Breast epithelium (tissue), 4 donors: ENCODE results near the gene RSF1. TPM values are rescaled to one million over a fixed set of nuclear protein-coding genes. Genes with fewer than 3 reads are reported as not detected.

ENCODE experiments used
- DNase-seq, 2 donors: peaks; one replicate each; pipeline ENCODE4 v3.0.0-alpha.2; 2019; ENCODE audit warnings: low spot score in 2 of 2
- H3K27ac ChIP-seq, 2 donors: fragments of 200-600 bp; sonication (generic) in 1 of 2; one replicate each; pipeline ENCODE4 v1.5.1; 2016 to 2019; ENCODE audit warnings: mild to moderate bottlenecking in 1 of 2
- H3K27me3 ChIP-seq, 2 donors: fragments of 200-600 bp; sonication (generic) in 1 of 2; one replicate each; pipeline versions ENCODE4 v1.5.1 to v1.6.0; 2017 to 2019; ENCODE audit warnings: control low read depth in 1 of 2, mild to moderate bottlenecking in 1 of 2
- H3K36me3 ChIP-seq: fragments of 200-600 bp; one replicate; pipeline ENCODE4 v1.5.1; 2019
- H3K4me1 ChIP-seq, 2 donors: fragments of 200-600 bp; sonication (generic); one replicate each; pipeline ENCODE4 v1.5.1; 2016 to 2019; ENCODE audit warnings: control low read depth in 1 of 2
- H3K4me3 ChIP-seq, 3 donors: fragments of 200-600 bp; sonication (generic); 1 replicate in 2 of 3; 2 replicates in 1 of 3; pipeline ENCODE4 v1.5.1; 2016 to 2019; ENCODE audit warnings: mild to moderate bottlenecking in 3 of 3, moderate library complexity in 2 of 3
- H3K9me3 ChIP-seq, 2 donors: fragments of 200-600 bp; sonication (generic) in 1 of 2; one replicate each; pipeline ENCODE4 v1.5.1; 2016 to 2019; ENCODE audit warnings: control low read depth in 1 of 2
- CTCF ChIP-seq, 3 donors: fragments of 450-650 bp; IDR thresholded peaks; one replicate each; pipeline ENCODE4 v1.5.1; 2016 to 2017; ENCODE audit warnings: antibody characterized with exemption in 3 of 3, mild to moderate bottlenecking in 3 of 3, moderate library complexity in 3 of 3
- POLR2A ChIP-seq: fragments of 450-650 bp; IDR thresholded peaks from one replicate; pipeline ENCODE4 v1.6.1; 2016; ENCODE audit warnings: antibody characterized with exemption, mild to moderate bottlenecking, moderate library complexity
- POLR2AphosphoS5 ChIP-seq, 3 donors: sonication (generic); formaldehyde crosslinking; IDR thresholded peaks; one replicate each; pipeline ENCODE4 v1.6.1; 2017; ENCODE audit warnings: antibody characterized with exemption in 3 of 3
- intact Hi-C: fragments of 100-400 bp; cut with DNase I; formaldehyde crosslinking; loops from one replicate; pipeline ENCODE4 v1.15.1; 2023; ENCODE audit warnings: low total_unique reads
- total RNA-seq, 3 donors: library from RNA; depleted of rRNA; stranded (reverse); fragments of >200 nt; gene quantifications; one replicate each; pipeline ENCODE4 v1.1.0, GENCODE V29; 2016

RSF1 gene
- total RNA-seq, 3 donors from 2014 or later = 82.2 to 112 (median 82.3) TPM

- TF ChIP-seq POLR2AphosphoS5 (IDR thresholded peaks at IDR 0.05) = no peak
- TF ChIP-seq CTCF (IDR thresholded peaks at IDR 0.05) = no peak
- TF ChIP-seq POLR2A = no peak
- Histone ChIP-seq H3K4me1 (no peaks in the 10 kb centered on the region), H3K36me3 (no peaks in the 10 kb centered on the region), H3K4me3 (no peak overlapping the region), H3K27me3 (no peaks in the 10 kb centered on the region), H3K9me3 (no peaks in the 10 kb centered on the region), H3K27ac (no peak overlapping the region)
- intact Hi-C loops = no loop called here
- no peak for DNase-seq
Observed at GRCh38 chr11:77710358-77710757, 110.2 kb downstream of the RSF1 start.

GRCh38 chr11:77705876-77706579 is 114.5 kb downstream of the RSF1 start:
- Histone ChIP-seq H3K4me3 (no peak overlapping the region), H3K4me1 (no peaks in the 10 kb centered on the region), H3K36me3 (peaks cover 3% of the 10 kb centered on the region), H3K9me3 (no peaks in the 10 kb centered on the region), H3K27me3 (no peaks in the 10 kb centered on the region), H3K27ac (no peak overlapping the region)
- TF ChIP-seq CTCF (IDR thresholded peaks at IDR 0.05) (no peak), POLR2AphosphoS5 (IDR thresholded peaks at IDR 0.05) (no peak), POLR2A (no peak)
- no peak for DNase-seq
- intact Hi-C loops = no loop called here

GRCh38 chr11:77705195-77705875 is 115.2 kb downstream of the RSF1 start:
- H3K36me3 ChIP-seq = peaks cover 3% of the 10 kb centered on the region
- DNase-seq = no peak
- H3K4me1 ChIP-seq = no peaks in the 10 kb centered on the region
- H3K27ac ChIP-seq = no peak overlapping the region
- H3K9me3 ChIP-seq = no peaks in the 10 kb centered on the region
- intact Hi-C loops = no loop called here
- no peak overlapping the region for H3K4me3 ChIP-seq
- no peaks in the 10 kb centered on the region for H3K27me3 ChIP-seq
- no peak for TF ChIP-seq POLR2AphosphoS5 (IDR thresholded peaks at IDR 0.05)
- TF ChIP-seq CTCF (IDR thresholded peaks at IDR 0.05) = no peak
- no peak for TF ChIP-seq POLR2A

GRCh38 chr11:77704029-77704428 is 116.5 kb downstream of the RSF1 start:
- no peak for DNase-seq
- no peak overlapping the region for H3K27ac ChIP-seq
- H3K9me3 ChIP-seq = no peaks in the 10 kb centered on the region
- no peaks in the 10 kb centered on the region for H3K4me1 ChIP-seq
- intact Hi-C loops = no loop called here
- H3K36me3 ChIP-seq = peaks cover 3% of the 10 kb centered on the region
- H3K4me3 ChIP-seq = no peak overlapping the region
- no peaks in the 10 kb centered on the region for H3K27me3 ChIP-seq
- TF ChIP-seq POLR2A = no peak
- no peak for TF ChIP-seq CTCF (IDR thresholded peaks at IDR 0.05)
- TF ChIP-seq POLR2AphosphoS5 (IDR thresholded peaks at IDR 0.05) = no peak

- peaks cover 3% of the 10 kb centered on the region for H3K36me3 ChIP-seq
Observed at GRCh38 chr11:77699425-77699824, 121.1 kb downstream of the RSF1 start.

More at GRCh38 chr11:77699425-77699824, 121.1 kb downstream of the RSF1 start:
- Histone ChIP-seq H3K9me3 (no peaks in the 10 kb centered on the region), H3K27ac (no peak overlapping the region), H3K4me3 (no peak overlapping the region), H3K4me1 (no peaks in the 10 kb centered on the region), H3K27me3 (no peaks in the 10 kb centered on the region)
- no peak for DNase-seq
- intact Hi-C loops = no loop called here
- TF ChIP-seq POLR2AphosphoS5 (IDR thresholded peaks at IDR 0.05) = no peak
- TF ChIP-seq POLR2A = no peak
- TF ChIP-seq CTCF (IDR thresholded peaks at IDR 0.05) = no peak
